HUES6 (cell line): ENCODE measurements around the gene HASPIN.

Experiments
- H3K27ac ChIP-seq: 2 replicates; pipeline ENCODE4 v1.7.0; 2013; ENCODE audit warnings: low read depth, mild to moderate bottlenecking, low read length, inconsistent platforms
- H3K27me3 ChIP-seq: 2 replicates; pipeline ENCODE4 v1.6.1; 2013; ENCODE audit warnings: low read length; ENCODE audit not compliant: control insufficient read depth, insufficient read depth
- H3K36me3 ChIP-seq: 2 replicates; pipeline ENCODE4 v1.6.1; 2013; ENCODE audit warnings: low read length; ENCODE audit not compliant: control insufficient read depth, insufficient read depth
- H3K4me1 ChIP-seq: 2 replicates; pipeline ENCODE4 v1.6.1; 2013; ENCODE audit warnings: low read length; ENCODE audit not compliant: control insufficient read depth, insufficient read depth
- H3K4me3 ChIP-seq: 2 replicates; pipeline ENCODE4 v1.5.1; 2013; ENCODE audit warnings: low read depth, low read length
- H3K9ac ChIP-seq: one replicate; pipeline ENCODE4 v1.6.1; 2013; ENCODE audit warnings: mild to moderate bottlenecking, low read length
- H3K9me3 ChIP-seq: 2 replicates; pipeline ENCODE4 v1.6.1; 2013; ENCODE audit warnings: low read depth, low read length; ENCODE audit not compliant: control insufficient read depth, insufficient read depth

HASPIN gene

GRCh38 chr17:3766779-3767178, 43.1 kb downstream of the HASPIN start:
- H3K4me3 ChIP-seq = no peak overlapping the region
- no peak overlapping the region for H3K9ac ChIP-seq
- no peak overlapping the region for H3K27ac ChIP-seq
- no peaks in the 10 kb centered on the region for H3K4me1 ChIP-seq
- no peaks in the 10 kb centered on the region for H3K36me3 ChIP-seq
- H3K9me3 ChIP-seq = 0 out of 2 replicates have a peak, but pooled peaks cover 4% of the 10 kb centered on the region
- no peaks in the 10 kb centered on the region for H3K27me3 ChIP-seq

- Histone ChIP-seq H3K36me3 (no peaks in the 10 kb centered on the region), H3K27ac (no peak overlapping the region), H3K27me3 (no peaks in the 10 kb centered on the region), H3K4me3 (no peak overlapping the region), H3K9me3 (0 out of 2 replicates have a peak, but pooled peaks cover 4% of the 10 kb centered on the region), H3K9ac (no peak overlapping the region), H3K4me1 (no peaks in the 10 kb centered on the region)
Observed at GRCh38 chr17:3768341-3768740, 44.6 kb downstream of the HASPIN start.

DNA sequence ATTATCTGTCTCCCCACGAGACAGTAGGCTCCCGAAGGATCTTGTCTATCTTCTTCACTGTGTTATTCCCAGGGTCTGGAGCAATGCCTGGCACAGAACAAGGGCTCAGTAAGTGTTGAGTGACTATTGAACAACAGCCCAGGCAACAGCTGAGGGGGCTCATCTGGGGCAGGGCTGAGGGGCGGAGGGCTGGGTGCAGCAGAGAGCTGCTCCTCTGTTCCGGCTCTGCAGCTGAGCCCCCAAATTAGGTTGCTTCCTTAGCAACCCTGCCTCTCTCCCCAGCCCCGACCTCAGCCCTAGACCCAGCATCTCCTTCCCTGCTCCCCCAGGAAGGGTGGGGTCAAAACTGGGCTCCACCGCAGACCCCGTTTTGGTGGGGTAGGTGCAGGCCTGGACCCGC, 45.1 kb downstream of the HASPIN start:
- Histone ChIP-seq H3K4me1 (no peaks in the 10 kb centered on the region), H3K4me3 (no peak overlapping the region), H3K9ac (no peak overlapping the region), H3K36me3 (no peaks in the 10 kb centered on the region), H3K9me3 (0 out of 2 replicates have a peak, but pooled peaks cover 4% of the 10 kb centered on the region), H3K27me3 (no peaks in the 10 kb centered on the region), H3K27ac (no peak overlapping the region)

- H3K27ac ChIP-seq = no peak overlapping the region
- no peak overlapping the region for H3K4me3 ChIP-seq
- no peaks in the 10 kb centered on the region for H3K36me3 ChIP-seq
- H3K27me3 ChIP-seq = no peaks in the 10 kb centered on the region
- no peak overlapping the region for H3K9ac ChIP-seq
- 0 out of 2 replicates have a peak, but pooled peaks cover 4% of the 10 kb centered on the region for H3K9me3 ChIP-seq
- H3K4me1 ChIP-seq = no peaks in the 10 kb centered on the region
Observed at GRCh38 chr17:3770466-3770865, 46.8 kb downstream of the HASPIN start.

DNA sequence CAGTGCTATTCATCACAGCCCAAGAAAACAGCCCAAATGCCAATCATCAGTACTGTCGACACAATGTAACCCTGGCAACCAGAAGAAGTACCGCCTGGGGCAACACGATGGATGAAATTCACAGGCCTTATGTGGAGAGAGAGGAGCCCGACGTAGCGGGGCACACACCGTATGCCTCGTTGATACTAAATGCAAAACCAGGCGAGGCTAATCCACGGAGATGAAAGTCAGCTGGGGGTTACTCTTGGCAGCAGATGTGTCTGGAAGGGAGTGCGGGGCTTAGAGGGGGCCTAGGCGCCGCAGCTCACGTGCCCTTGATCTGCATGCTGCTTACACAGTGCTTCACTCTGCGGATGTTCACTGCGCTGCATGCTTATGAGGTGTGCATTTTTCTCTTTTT, 47.4 kb downstream of the HASPIN start:
- Histone ChIP-seq H3K9ac (no peak overlapping the region), H3K27me3 (no peaks in the 10 kb centered on the region), H3K36me3 (no peaks in the 10 kb centered on the region), H3K4me3 (no peak overlapping the region), H3K9me3 (0 out of 2 replicates have a peak, but pooled peaks cover 4% of the 10 kb centered on the region), H3K27ac (no peak overlapping the region), H3K4me1 (no peaks in the 10 kb centered on the region)

GRCh38 chr17:3772764-3773163, 49.1 kb downstream of the HASPIN start:
- Histone ChIP-seq H3K36me3 (no peaks in the 10 kb centered on the region), H3K4me1 (no peaks in the 10 kb centered on the region), H3K9ac (no peak overlapping the region), H3K27me3 (no peaks in the 10 kb centered on the region), H3K9me3 (no peaks in the 10 kb centered on the region), H3K4me3 (no peak overlapping the region), H3K27ac (no peak overlapping the region)

DNA sequence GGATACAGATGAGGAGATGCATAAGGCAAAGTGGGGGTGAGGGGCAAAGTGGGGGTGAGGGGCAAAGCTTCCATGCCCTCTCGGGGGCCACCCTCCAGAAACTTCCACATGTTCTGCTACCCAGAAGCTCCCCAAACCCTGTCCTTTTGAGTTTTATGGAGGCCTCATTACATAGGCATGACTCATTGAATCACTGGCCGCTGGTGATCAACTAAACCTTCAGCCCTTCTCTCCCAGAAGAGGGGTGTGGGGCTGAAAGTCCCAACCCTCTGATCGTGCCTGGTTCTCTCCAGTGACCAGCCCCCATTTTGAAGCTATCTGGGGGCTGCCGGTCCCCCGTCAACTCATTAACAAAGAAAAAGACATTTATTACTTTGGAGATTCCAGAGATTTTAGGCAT, 49.8 kb downstream of the HASPIN start:
- no peak overlapping the region for H3K27ac ChIP-seq
- no peaks in the 10 kb centered on the region for H3K4me1 ChIP-seq
- no peak overlapping the region for H3K9ac ChIP-seq

GRCh38 chr17:3773966-3774365, 50.3 kb downstream of the HASPIN start:
- no peak overlapping the region for H3K9ac ChIP-seq
- H3K36me3 ChIP-seq = no peaks in the 10 kb centered on the region
- no peak overlapping the region for H3K4me3 ChIP-seq
- no peaks in the 10 kb centered on the region for H3K27me3 ChIP-seq
- H3K4me1 ChIP-seq = no peaks in the 10 kb centered on the region
- H3K27ac ChIP-seq = no peak overlapping the region
- H3K9me3 ChIP-seq = no peaks in the 10 kb centered on the region

More for the DNA sequence above, 49.8 kb downstream of the HASPIN start:
- H3K4me3 ChIP-seq = no peak overlapping the region
- H3K27me3 ChIP-seq = no peaks in the 10 kb centered on the region
- H3K9me3 ChIP-seq = no peaks in the 10 kb centered on the region
- H3K36me3 ChIP-seq = no peaks in the 10 kb centered on the region
